ENCODE data around the gene ZNF578. TPM values are rescaled to one million over a fixed set of nuclear protein-coding genes. Genes with fewer than 3 reads are reported as not detected.
"Not testable (repeated sequence)": the region's sequence is repeated elsewhere in the genome, so short reads cannot be mapped to it uniquely, and the experiment has no call there.

The ZNF578 gene
- total and polyA plus RNA-seq, 5 donors from 2014 or later: 0.27 to 5.9 (median 3.0) TPM

- ATAC-seq (ENCODE audit: low read depth in 2 of 2): no peak
- no peak overlapping the region for H3K27ac ChIP-seq (ENCODE audit: insufficient read depth, low read length, poor library complexity, severe bottlenecking)
- no peaks in the 10 kb centered on the region for H3K9me3 ChIP-seq (ENCODE audit: control insufficient read depth in 2 of 2, low read length in 2 of 2)
- H3K36me3 Mint-ChIP-seq: peaks cover 15% of the 10 kb centered on the region
- H3K27ac Mint-ChIP-seq: no peak overlapping the region
- no peak for DNase-seq
- no peak overlapping the region for H3K4me3 ChIP-seq (ENCODE audit: low read depth, low read length)
- H3K27me3 ChIP-seq (ENCODE audit: control insufficient read depth, insufficient read depth, low read length): no peaks in the 10 kb centered on the region
- peaks cover 18 to 62% (median 32%) of the 10 kb centered on the region in 4 donors for H3K4me1 Mint-ChIP-seq
- H3K9me3 Mint-ChIP-seq: peaks cover 0 to 12% (median 0%) of the 10 kb centered on the region in 7 donors
- no peaks in the 10 kb centered on the region for H3K27me3 Mint-ChIP-seq
- H3K4me1 ChIP-seq (ENCODE audit: control insufficient read depth, insufficient read depth, low read length, poor library complexity, severe bottlenecking): peaks cover 23% of the 10 kb centered on the region
- peak overlapping the region in 1 of 4 donors; percentile 94 for H3K4me3 Mint-ChIP-seq
- peaks cover 14% of the 10 kb centered on the region for H3K36me3 ChIP-seq (ENCODE audit: control insufficient read depth, insufficient read depth, low read length)
These were observed 79.1 kb downstream of the ZNF578 start for GRCh38 chr19:52532480-52532879.

GRCh38 chr19:52533901-52534300, 80.5 kb downstream of the ZNF578 start:
- Mint-ChIP-seq H3K4me1 (peaks cover 12 to 57% (median 22%) of the 10 kb centered on the region in 4 donors), H3K27me3 (no peaks in the 10 kb centered on the region), H3K36me3 (peaks cover 22% of the 10 kb centered on the region), H3K27ac (no peak overlapping the region), H3K9me3 (peaks cover 0 to 11% (median 4%) of the 10 kb centered on the region in 7 donors), H3K4me3 (peak overlapping the region in 2 of 4 donors; percentile 83 to 90)
- ATAC-seq (ENCODE audit: low read depth in 2 of 2) (no peak), DNase-seq (no peak)
- H3K9me3 ChIP-seq (ENCODE audit: control insufficient read depth in 2 of 2, low read length in 2 of 2): no peaks in the 10 kb centered on the region
- peaks cover 9% of the 10 kb centered on the region for H3K4me1 ChIP-seq (ENCODE audit: control insufficient read depth, insufficient read depth, low read length, poor library complexity, severe bottlenecking)
- H3K27ac ChIP-seq (ENCODE audit: insufficient read depth, low read length, poor library complexity, severe bottlenecking): no peak overlapping the region
- H3K36me3 ChIP-seq (ENCODE audit: control insufficient read depth, insufficient read depth, low read length): peaks cover 14% of the 10 kb centered on the region
- H3K4me3 ChIP-seq (ENCODE audit: low read depth, low read length): no peak overlapping the region
- no peaks in the 10 kb centered on the region for H3K27me3 ChIP-seq (ENCODE audit: control insufficient read depth, insufficient read depth, low read length)

- peak overlapping the region; percentile 79 for H3K4me3 ChIP-seq (ENCODE audit: low read depth, low read length)
- peak in 1 of 2 donors; percentile 5 for ATAC-seq (ENCODE audit: low read depth in 2 of 2)
- peaks cover 0 to 18% (median 4%) of the 10 kb centered on the region in 7 donors for H3K9me3 Mint-ChIP-seq
- peaks cover 14% of the 10 kb centered on the region for H3K36me3 ChIP-seq (ENCODE audit: control insufficient read depth, insufficient read depth, low read length)
- DNase-seq; H3K27me3 ChIP-seq (ENCODE audit: control insufficient read depth, insufficient read depth, low read length); H3K27me3 Mint-ChIP-seq; H3K4me1 ChIP-seq (ENCODE audit: control insufficient read depth, insufficient read depth, low read length, poor library complexity, severe bottlenecking): not testable (repeated sequence)
- peak overlapping the region; percentile 70 for H3K27ac ChIP-seq (ENCODE audit: insufficient read depth, low read length, poor library complexity, severe bottlenecking)
- H3K27ac Mint-ChIP-seq: peak overlapping the region in 2 of 3 donors; percentile 89 to 94
- peaks cover 0 to 13% of the 10 kb centered on the region in 2 experiments for H3K9me3 ChIP-seq (ENCODE audit: control insufficient read depth in 2 of 2, low read length in 2 of 2)
- H3K36me3 Mint-ChIP-seq: peaks cover 27% of the 10 kb centered on the region
- peaks cover 12 to 59% (median 20%) of the 10 kb centered on the region in 4 donors for H3K4me1 Mint-ChIP-seq
- H3K4me3 Mint-ChIP-seq: peak overlapping the region; percentile 89 to 99 (median 94)
These were observed 82.0 kb downstream of the ZNF578 start for GRCh38 chr19:52535385-52535770.

- H3K9me3 ChIP-seq (ENCODE audit: control insufficient read depth in 2 of 2, low read length in 2 of 2): peaks cover 0 to 17% of the 10 kb centered on the region in 2 experiments
- H3K4me1 ChIP-seq (ENCODE audit: control insufficient read depth, insufficient read depth, low read length, poor library complexity, severe bottlenecking): peaks cover 8% of the 10 kb centered on the region
- ATAC-seq (ENCODE audit: low read depth in 2 of 2): peak; percentile 96 to 97
- no peaks in the 10 kb centered on the region for H3K27me3 Mint-ChIP-seq
- H3K4me3 ChIP-seq (ENCODE audit: low read depth, low read length): peak overlapping the region; percentile 85
- peaks cover 12 to 58% (median 22%) of the 10 kb centered on the region in 4 donors for H3K4me1 Mint-ChIP-seq
- peaks cover 32% of the 10 kb centered on the region for H3K36me3 Mint-ChIP-seq
- peak overlapping the region; percentile 89 to 95 (median 94) for H3K27ac Mint-ChIP-seq
- H3K36me3 ChIP-seq (ENCODE audit: control insufficient read depth, insufficient read depth, low read length): peaks cover 18% of the 10 kb centered on the region
- H3K27me3 ChIP-seq (ENCODE audit: control insufficient read depth, insufficient read depth, low read length): no peaks in the 10 kb centered on the region
- peak; percentile 80 to 92 (median 82) for DNase-seq
- peak overlapping the region; percentile 89 to 99 (median 94) for H3K4me3 Mint-ChIP-seq
- H3K9me3 Mint-ChIP-seq: peaks cover 0 to 19% (median 7%) of the 10 kb centered on the region in 7 donors
- peak overlapping the region; percentile 70 for H3K27ac ChIP-seq (ENCODE audit: insufficient read depth, low read length, poor library complexity, severe bottlenecking)
These were observed 82.6 kb downstream of the ZNF578 start for GRCh38 chr19:52535771-52536447.

- Histone ChIP-seq H3K27ac (ENCODE audit: insufficient read depth, low read length, poor library complexity, severe bottlenecking) (peak overlapping the region; percentile 70), H3K27me3 (ENCODE audit: control insufficient read depth, insufficient read depth, low read length) (no peaks in the 10 kb centered on the region), H3K36me3 (ENCODE audit: control insufficient read depth, insufficient read depth, low read length) (peaks cover 21% of the 10 kb centered on the region), H3K9me3 (ENCODE audit: control insufficient read depth in 2 of 2, low read length in 2 of 2) (peaks cover 0 to 21% of the 10 kb centered on the region in 2 experiments), H3K4me1 (ENCODE audit: control insufficient read depth, insufficient read depth, low read length, poor library complexity, severe bottlenecking) (peaks cover 8% of the 10 kb centered on the region), H3K4me3 (ENCODE audit: low read depth, low read length) (peak overlapping the region; percentile 85)
- Mint-ChIP-seq H3K36me3 (peaks cover 32% of the 10 kb centered on the region), H3K4me3 (peak overlapping the region; percentile 89 to 99 (median 94)), H3K4me1 (peaks cover 12 to 56% (median 22%) of the 10 kb centered on the region in 4 donors), H3K9me3 (peaks cover 0 to 21% (median 7%) of the 10 kb centered on the region in 7 donors), H3K27ac (peak overlapping the region; percentile 89 to 95 (median 94)), H3K27me3 (no peaks in the 10 kb centered on the region)
- ATAC-seq (ENCODE audit: low read depth in 2 of 2) (peak; percentile 18 to 45), DNase-seq (peak in 2 of 3 donors; percentile 28 to 49)
These were observed 83.1 kb downstream of the ZNF578 start for GRCh38 chr19:52536448-52536800.

GRCh38 chr19:52538815-52539214, 85.5 kb downstream of the ZNF578 start:
- not testable (repeated sequence) for H3K27me3 Mint-ChIP-seq; H3K27me3 ChIP-seq (ENCODE audit: control insufficient read depth, insufficient read depth, low read length); H3K27ac ChIP-seq (ENCODE audit: insufficient read depth, low read length, poor library complexity, severe bottlenecking); H3K27ac Mint-ChIP-seq; H3K4me3 ChIP-seq (ENCODE audit: low read depth, low read length); ATAC-seq (ENCODE audit: low read depth in 2 of 2); H3K4me1 ChIP-seq (ENCODE audit: control insufficient read depth, insufficient read depth, low read length, poor library complexity, severe bottlenecking); H3K4me3 Mint-ChIP-seq; DNase-seq
- H3K9me3 ChIP-seq (ENCODE audit: control insufficient read depth in 2 of 2, low read length in 2 of 2): peaks cover 5 to 33% of the 10 kb centered on the region in 2 experiments
- Mint-ChIP-seq H3K9me3 (peaks cover 0 to 38% (median 14%) of the 10 kb centered on the region in 7 donors), H3K36me3 (peaks cover 39% of the 10 kb centered on the region), H3K4me1 (peaks cover 0 to 62% (median 24%) of the 10 kb centered on the region in 4 donors)
- H3K36me3 ChIP-seq (ENCODE audit: control insufficient read depth, insufficient read depth, low read length): peaks cover 30% of the 10 kb centered on the region

- peaks cover 43% of the 10 kb centered on the region for H3K36me3 Mint-ChIP-seq
- peaks cover 0 to 50% (median 21%) of the 10 kb centered on the region in 7 donors for H3K9me3 Mint-ChIP-seq
- H3K27ac ChIP-seq (ENCODE audit: insufficient read depth, low read length, poor library complexity, severe bottlenecking); H3K4me1 ChIP-seq (ENCODE audit: control insufficient read depth, insufficient read depth, low read length, poor library complexity, severe bottlenecking); H3K4me3 Mint-ChIP-seq; H3K27ac Mint-ChIP-seq; H3K27me3 Mint-ChIP-seq; H3K27me3 ChIP-seq (ENCODE audit: control insufficient read depth, insufficient read depth, low read length); ATAC-seq (ENCODE audit: low read depth in 2 of 2); DNase-seq; H3K4me3 ChIP-seq (ENCODE audit: low read depth, low read length): not testable (repeated sequence)
- Histone ChIP-seq H3K36me3 (ENCODE audit: control insufficient read depth, insufficient read depth, low read length) (peaks cover 52% of the 10 kb centered on the region), H3K9me3 (ENCODE audit: control insufficient read depth in 2 of 2, low read length in 2 of 2) (peaks cover 17 to 47% of the 10 kb centered on the region in 2 experiments)
- peaks cover 0 to 44% (median 20%) of the 10 kb centered on the region in 4 donors for H3K4me1 Mint-ChIP-seq
These were observed 87.8 kb downstream of the ZNF578 start for GRCh38 chr19:52541176-52541575.

Measured in CD4-positive, CD25-positive, alpha-beta regulatory T cell (primary cell).